GM19467 (cell line): ENCODE measurements around the gene IL1A.
A peak's percentile ranks its signal among the peaks of the same experiment; 100 is the strongest.

Source experiments
- ATAC-seq: cut with Tn5 transposase; IDR thresholded peaks from one replicate; pipeline ENCODE4 v1.9.1; 2021; ENCODE audit warnings: mild to moderate bottlenecking, moderate library complexity; ENCODE audit not compliant: unreplicated experiment

The IL1A gene

GRCh38 chr2:112728029-112728362, 56.3 kb downstream of the IL1A start:
- ATAC-seq: no peak

- ATAC-seq: no peak
Observed at GRCh38 chr2:112727276-112728028, 56.8 kb downstream of the IL1A start.

GRCh38 chr2:112726487-112727190, 57.7 kb downstream of the IL1A start:
- peak; percentile 77 for ATAC-seq

- ATAC-seq: no peak
Observed at GRCh38 chr2:112725545-112726457, 58.5 kb downstream of the IL1A start.

GRCh38 chr2:112724591-112725525, 59.4 kb downstream of the IL1A start:
- ATAC-seq: no peak

- ATAC-seq: no peak
Observed at GRCh38 chr2:112723995-112724394, 60.3 kb downstream of the IL1A start.
